HCT116 (cell line): ENCODE measurements around the gene CERS3.

Experiments used
- CEBPB ChIP-seq: IDR thresholded peaks from 2 replicates; pipeline ENCODE4 v1.6.1; 2012; ENCODE audit warnings: low read depth
- MAX ChIP-seq: IDR thresholded peaks from 2 replicates; pipeline ENCODE4 v1.6.1; 2012
- TF ChIP-seq, protein P1 (sequence below), 3 experiments: fragments of 200-600 bp in 1 of 3; sonication (generic) in 1 of 3; IDR thresholded peaks in 2 of 3; conservative IDR thresholded peaks in 1 of 3; 2 replicates each; pipeline ENCODE4 v1.5.1; 2012 to 2017; ENCODE audit warnings: low read depth in 2 of 3, low read length in 2 of 3, antibody characterized with exemption in 1 of 3, borderline replicate concordance in 1 of 3, control low read depth in 1 of 3, mild to moderate bottlenecking in 1 of 3, mixed read lengths in 1 of 3, mixed run types in 1 of 3, moderate library complexity in 1 of 3; ENCODE audit not compliant: insufficient read depth in 1 of 3

DNA sequence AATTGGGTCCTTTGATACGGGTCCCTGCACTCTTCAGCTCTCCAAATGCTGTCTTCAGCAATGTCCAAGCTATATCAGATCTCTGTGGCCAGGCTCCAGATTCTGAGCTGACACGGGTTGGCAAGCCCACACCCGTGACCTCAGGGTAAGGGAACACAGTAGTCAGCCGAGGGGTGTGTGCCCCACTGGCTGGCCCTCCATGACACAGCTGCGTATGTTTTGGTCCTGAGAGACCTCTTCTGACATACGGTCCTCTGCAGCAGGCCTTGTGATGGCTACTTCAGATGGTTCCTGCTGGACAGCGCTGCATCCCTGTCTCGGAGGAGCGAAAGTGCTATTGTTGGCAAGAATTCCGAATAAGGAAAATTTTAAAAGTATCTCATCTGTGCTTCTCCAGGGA, 101.8 kb downstream of the CERS3 start:
- TF ChIP-seq CEBPB (no peak), MAX (no peak)
- TF ChIP-seq, protein P1, sequence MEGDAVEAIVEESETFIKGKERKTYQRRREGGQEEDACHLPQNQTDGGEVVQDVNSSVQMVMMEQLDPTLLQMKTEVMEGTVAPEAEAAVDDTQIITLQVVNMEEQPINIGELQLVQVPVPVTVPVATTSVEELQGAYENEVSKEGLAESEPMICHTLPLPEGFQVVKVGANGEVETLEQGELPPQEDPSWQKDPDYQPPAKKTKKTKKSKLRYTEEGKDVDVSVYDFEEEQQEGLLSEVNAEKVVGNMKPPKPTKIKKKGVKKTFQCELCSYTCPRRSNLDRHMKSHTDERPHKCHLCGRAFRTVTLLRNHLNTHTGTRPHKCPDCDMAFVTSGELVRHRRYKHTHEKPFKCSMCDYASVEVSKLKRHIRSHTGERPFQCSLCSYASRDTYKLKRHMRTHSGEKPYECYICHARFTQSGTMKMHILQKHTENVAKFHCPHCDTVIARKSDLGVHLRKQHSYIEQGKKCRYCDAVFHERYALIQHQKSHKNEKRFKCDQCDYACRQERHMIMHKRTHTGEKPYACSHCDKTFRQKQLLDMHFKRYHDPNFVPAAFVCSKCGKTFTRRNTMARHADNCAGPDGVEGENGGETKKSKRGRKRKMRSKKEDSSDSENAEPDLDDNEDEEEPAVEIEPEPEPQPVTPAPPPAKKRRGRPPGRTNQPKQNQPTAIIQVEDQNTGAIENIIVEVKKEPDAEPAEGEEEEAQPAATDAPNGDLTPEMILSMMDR (IDR thresholded peaks at IDR 0.05 in 2 of 3, conservative IDR thresholded peaks at IDR 0.05 in 1 of 3; ENCODE audit: borderline replicate concordance in 1 of 3, insufficient read depth in 1 of 3, low read depth in 2 of 3, low read length in 2 of 3): no peak
